Esophagus mucosa (tissue), 1 donor: ENCODE measurements around the gene DEFB114. TPM values are rescaled to one million over a fixed set of nuclear protein-coding genes. Genes with fewer than 3 reads are reported as not detected.

Experiments
- ATAC-seq: fragments of 200-7000 bp; cut with Tn5 transposase; one replicate; pipeline ENCODE4 v1.9.1; 2020
- total RNA-seq: library from RNA; stranded (reverse); gene quantifications from one replicate; pipeline ENCODE4 v1.2.4, GENCODE V29; 2023
- donor health status: DM: yes; HTN: yes; CAD: no.

The DEFB114 gene
- total RNA-seq, 1 donor from 2014 or later, result not detected

DNA sequence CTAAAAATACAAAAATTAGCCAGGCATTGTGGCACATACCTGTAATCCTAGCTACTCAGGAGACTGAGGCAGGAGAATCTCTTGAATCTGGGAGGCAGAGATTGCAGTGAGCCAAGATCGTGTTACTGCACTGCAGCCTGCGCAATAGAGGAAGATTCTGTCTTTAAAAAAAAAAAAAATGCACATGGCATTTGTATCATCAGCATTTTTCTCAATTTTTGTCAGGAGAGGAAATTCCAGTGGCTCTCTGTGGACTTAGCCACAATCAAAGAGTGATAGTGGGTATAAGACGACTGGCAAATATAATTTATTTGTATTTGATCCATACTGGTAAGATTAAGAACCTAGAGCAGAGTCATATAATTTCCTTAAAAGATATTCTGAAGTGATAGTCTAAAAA is 28.6 kb downstream of the DEFB114 start:
- ATAC-seq, result no peak

DNA sequence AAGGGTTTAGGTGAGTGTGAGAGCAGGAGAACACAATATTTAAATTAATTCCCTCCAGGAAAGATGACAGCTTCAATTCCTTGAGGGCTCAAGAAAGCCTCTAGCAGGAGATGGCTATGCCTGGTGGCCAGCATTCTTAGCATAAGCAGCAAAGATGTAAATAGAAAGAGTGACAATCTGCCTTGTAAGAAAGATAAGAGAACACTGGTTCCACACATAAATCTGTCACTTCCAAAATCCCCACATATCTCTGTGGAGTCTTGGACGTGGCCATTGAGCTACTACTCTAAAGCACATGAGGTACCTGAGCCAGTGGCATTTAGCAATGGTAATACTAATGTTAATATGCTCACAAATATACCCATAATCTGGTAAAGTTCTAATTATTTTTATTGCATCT is 29.2 kb downstream of the DEFB114 start:
- ATAC-seq, result no peak

- ATAC-seq, result no peak
Observed at GRCh38 chr6:49933526-49933925, 30.4 kb downstream of the DEFB114 start.

GRCh38 chr6:49929340-49929739 is 34.6 kb downstream of the DEFB114 start:
- ATAC-seq, result no peak

DNA sequence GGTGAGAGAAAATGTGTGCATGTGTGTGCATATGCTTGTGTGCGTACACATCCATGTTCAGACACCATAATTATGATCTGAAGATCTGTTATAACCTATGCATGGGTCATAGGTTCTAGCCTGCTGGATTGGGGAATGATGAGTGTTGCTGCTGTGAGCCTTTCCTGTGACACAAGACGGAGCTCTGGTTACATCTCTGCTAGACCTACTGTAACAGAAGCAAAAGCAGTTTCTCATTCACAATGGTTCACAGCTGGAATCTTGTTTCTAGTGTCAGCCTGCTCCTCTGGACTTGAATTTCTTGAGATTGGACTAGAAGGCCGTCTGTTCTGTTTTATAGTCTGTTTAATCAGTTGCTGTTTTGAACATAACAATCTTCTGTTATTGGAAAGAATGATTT is 40.1 kb downstream of the DEFB114 start:
- no peak for ATAC-seq

- ATAC-seq, result no peak
Observed at GRCh38 chr6:49919935-49920644, 43.9 kb downstream of the DEFB114 start.

DNA sequence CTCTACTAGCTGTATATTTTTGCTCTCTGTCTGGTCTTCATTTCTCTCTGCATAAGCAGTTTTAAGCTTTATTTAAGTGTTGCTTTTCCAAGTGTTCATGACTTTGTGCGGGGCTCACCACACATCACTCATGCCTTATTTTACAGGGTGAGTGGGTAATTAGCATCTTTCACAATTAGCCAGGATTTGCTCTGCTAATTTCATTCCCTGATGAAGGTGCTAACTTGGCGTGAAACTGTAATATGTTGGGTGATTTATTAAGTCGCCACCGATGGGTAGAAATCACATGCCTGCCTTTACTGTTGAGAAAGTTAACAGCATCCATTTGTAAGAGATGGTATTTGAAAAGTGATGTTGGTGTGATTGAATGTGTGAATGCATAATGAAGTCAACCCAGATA is 44.7 kb downstream of the DEFB114 start:
- no peak for ATAC-seq

DNA sequence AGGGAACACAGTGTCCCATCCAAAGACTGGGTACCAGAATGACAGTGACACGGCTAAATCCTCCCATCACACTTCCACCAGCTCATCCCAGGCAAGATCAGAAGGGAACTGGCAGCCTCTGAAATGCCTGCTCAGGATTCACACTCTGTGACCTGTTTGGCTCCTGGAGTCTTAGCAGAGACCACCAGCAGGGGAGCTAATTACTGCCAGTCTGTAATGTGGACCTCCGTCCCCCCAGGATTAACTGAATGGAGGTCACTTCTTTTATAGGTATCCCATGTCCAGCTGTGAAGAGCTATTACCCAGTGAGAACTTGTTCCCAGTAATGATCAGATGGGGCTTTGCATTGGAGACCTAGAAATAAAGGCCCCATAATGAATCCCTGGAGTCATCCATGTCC is 45.2 kb downstream of the DEFB114 start:
- ATAC-seq, result no peak

DNA sequence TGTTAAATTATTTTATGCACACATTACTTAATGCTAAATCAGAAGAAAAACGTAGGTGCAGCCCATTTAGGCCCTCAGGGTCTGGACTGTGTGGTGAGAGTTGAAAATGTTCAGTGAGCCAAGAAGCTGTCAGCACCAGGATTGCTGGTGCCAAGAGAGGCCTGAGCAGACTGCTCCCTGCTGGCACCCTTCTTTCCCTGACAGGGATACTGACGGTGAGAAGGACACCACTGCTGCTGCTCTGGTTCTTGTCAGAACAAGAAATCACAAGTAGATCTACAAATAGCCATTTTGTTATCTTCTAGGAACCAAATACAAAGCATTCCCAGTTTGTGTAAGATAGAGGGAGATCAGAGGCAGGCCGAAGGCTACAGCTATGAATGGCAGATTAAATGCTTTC is 48.9 kb downstream of the DEFB114 start:
- peak; percentile 69 for ATAC-seq

DNA sequence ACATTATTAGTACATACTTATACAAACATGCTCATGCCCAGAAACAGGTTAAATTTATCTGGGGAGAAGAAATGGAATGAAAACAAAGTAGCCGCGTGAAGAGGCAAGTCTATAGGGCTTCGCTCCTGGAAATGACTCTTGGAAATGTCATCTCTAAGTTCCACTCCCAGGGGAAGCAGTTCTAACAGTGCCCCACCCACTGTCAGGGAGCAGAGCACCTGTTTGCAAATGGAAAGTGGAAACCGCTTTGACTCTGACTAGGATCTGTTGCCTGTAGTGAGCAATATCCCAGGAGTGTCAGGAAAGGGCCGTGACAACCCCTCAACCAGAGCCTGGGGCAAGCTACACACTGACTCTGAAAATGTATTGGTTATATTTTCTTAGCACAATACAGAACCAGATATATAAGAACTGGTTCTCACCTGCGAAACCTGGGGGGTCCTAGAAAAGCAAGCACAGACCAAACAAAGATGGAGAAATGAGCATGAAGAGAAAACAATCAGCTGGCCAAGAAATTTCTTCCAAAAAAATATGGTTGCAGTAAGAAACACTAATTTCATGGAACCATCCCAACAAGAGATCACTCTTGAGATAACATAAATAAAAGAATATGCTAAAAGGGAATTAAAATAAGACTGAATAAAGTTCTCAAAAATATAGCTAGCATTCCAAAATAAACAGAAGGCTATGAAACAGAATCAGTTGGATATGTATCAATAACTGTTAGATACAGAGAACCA is 50.2 kb downstream of the DEFB114 start:
- peak; percentile 28 for ATAC-seq

DNA sequence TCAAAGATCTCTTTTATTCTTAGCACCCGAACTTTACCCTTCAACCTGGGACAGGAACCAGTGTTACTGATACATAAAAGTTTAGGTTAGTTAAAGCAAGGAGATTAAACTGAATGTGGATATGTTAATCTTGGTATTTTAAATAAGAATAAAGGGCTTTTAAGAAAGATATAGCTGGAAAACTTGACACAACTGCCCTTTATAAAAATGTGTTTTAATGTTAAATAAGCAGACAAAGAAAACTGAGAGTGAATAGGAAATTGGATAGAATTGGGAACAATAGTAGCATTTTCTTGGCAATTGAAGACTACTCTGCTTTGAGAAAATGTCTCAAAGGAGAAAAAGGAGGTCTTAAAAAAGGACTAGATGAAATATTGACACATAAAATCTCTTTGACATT is 51.8 kb downstream of the DEFB114 start:
- ATAC-seq, result no peak

GRCh38 chr6:49911252-49911651 is 52.7 kb downstream of the DEFB114 start:
- ATAC-seq, result no peak

Other genes with a start within 250 kb of the DEFB114 start
- gene CRISP3, start 219.8 kb downstream of the DEFB114 start, total RNA-seq, result 8.1 TPM
- not detected for gene PGK2, start 176.9 kb downstream of the DEFB114 start, total RNA-seq
- gene CRISP1, start 97.6 kb downstream of the DEFB114 start, total RNA-seq, result not detected
- not detected for gene DEFB113, start 5.5 kb upstream of the DEFB114 start, total RNA-seq
- not detected for gene DEFB110, start 57.8 kb upstream of the DEFB114 start, total RNA-seq
- gene DEFB112, start 85.8 kb upstream of the DEFB114 start, total RNA-seq, result not detected